ENCODE measurements around the gene AGAP1. TPM values are rescaled to one million over a fixed set of nuclear protein-coding genes. Genes with fewer than 3 reads are reported as not detected.

Gene AGAP1
- total and polyA plus RNA-seq, 10 donors: 1.1 to 26.6 (median 11.3) TPM

DNA sequence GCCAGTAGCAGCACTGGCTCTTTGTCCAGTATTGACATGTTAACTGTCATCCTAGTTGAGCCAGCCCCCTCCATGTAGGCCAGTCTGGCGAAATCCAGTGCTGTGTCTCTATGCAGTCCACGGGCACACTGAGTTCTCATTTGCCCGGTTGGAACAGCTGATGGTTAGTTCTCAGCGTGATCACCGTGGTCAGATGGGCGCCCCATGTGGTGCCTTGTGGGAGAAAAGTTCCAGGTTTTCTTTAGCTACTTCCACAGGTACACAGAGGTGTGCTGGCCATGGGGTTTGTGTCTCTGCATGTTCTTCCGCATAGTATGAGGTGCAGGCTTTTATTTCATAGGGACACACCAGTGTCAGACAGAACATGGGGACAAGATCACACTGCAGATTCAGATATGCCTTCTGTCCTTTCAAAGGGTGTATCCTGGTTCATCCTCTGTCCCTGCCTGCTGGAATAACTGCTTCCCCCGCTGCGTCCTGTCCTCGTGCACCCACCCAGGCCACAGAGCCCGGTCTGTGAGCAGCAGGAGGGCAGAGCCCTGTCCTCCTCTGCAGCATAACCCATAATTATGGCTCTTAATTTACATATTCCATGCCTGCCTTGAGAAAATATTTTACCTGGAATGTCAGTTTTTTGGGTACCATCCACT, 340.3 kb downstream of the AGAP1 start:
- DNase-seq: peak; percentile 47
- intact Hi-C loops (cut with DNase I; ENCODE audit: low total_unique reads): no loop called here
- H3K4me1 ChIP-seq: no peaks in the 10 kb centered on the region
- no peak overlapping the region for H3K27ac ChIP-seq
- no peaks in the 10 kb centered on the region for H3K36me3 ChIP-seq
- no peaks in the 10 kb centered on the region for H3K9me3 ChIP-seq
- 84 to 91% (median 88%) methylated on average over 11 of the region's 11 CpGs for WGBS, 5 donors
- H3K4me3 ChIP-seq: no peak overlapping the region
- H3K27me3 ChIP-seq (replicated peaks in 1 of 7): no peaks in the 10 kb centered on the region
- TF ChIP-seq POLR2AphosphoS5 (IDR thresholded peaks at IDR 0.05): no peak

DNA sequence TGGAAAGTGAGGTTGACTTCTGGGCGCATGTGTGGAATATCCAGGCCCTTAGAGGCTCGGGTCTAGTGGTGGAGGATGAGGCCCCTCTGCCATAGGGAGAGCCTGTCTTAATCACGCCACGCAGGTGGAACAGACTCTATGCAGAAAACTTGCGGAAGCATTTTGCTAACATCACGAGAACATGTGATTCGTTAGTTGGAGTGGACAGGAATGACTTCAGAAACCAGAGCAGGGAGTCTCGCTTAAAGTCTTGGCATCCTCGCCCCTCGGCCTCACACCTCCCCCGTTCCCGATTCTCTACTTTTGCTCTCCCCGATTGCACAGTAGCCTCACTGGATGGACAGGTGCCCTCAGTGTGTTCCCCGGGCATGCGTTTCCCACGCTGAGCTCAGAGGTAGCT, 340.9 kb downstream of the AGAP1 start:
- Histone ChIP-seq H3K36me3 (no peaks in the 10 kb centered on the region), H3K4me1 (no peaks in the 10 kb centered on the region), H3K27ac (no peak overlapping the region), H3K9me3 (no peaks in the 10 kb centered on the region), H3K27me3 (replicated peaks in 1 of 7) (no peaks in the 10 kb centered on the region), H3K4me3 (no peak overlapping the region)
- no peak for TF ChIP-seq POLR2AphosphoS5 (IDR thresholded peaks at IDR 0.05)
- TF ChIP-seq, protein P1, sequence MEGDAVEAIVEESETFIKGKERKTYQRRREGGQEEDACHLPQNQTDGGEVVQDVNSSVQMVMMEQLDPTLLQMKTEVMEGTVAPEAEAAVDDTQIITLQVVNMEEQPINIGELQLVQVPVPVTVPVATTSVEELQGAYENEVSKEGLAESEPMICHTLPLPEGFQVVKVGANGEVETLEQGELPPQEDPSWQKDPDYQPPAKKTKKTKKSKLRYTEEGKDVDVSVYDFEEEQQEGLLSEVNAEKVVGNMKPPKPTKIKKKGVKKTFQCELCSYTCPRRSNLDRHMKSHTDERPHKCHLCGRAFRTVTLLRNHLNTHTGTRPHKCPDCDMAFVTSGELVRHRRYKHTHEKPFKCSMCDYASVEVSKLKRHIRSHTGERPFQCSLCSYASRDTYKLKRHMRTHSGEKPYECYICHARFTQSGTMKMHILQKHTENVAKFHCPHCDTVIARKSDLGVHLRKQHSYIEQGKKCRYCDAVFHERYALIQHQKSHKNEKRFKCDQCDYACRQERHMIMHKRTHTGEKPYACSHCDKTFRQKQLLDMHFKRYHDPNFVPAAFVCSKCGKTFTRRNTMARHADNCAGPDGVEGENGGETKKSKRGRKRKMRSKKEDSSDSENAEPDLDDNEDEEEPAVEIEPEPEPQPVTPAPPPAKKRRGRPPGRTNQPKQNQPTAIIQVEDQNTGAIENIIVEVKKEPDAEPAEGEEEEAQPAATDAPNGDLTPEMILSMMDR (IDR thresholded peaks at IDR 0.05 in 8 of 11, conservative IDR thresholded peaks at IDR 0.05 in 3 of 11): no peak
- TF ChIP-seq POLR2A (IDR thresholded peaks at IDR 0.05): no peak
- intact Hi-C loops (cut with DNase I; ENCODE audit: low total_unique reads): no loop called here
- 91 to 95% (median 92%) methylated on average over 16 of the region's 16 CpGs for WGBS, 5 donors
- DNase-seq: peak; percentile 47

- H3K36me3 ChIP-seq: no peaks in the 10 kb centered on the region
- WGBS, 5 donors: 88 to 96% (median 93%) methylated on average over 6 of the region's 6 CpGs
- TF ChIP-seq POLR2A (IDR thresholded peaks at IDR 0.05) (no peak), POLR2AphosphoS5 (IDR thresholded peaks at IDR 0.05) (no peak)
- TF ChIP-seq, protein P1 (IDR thresholded peaks at IDR 0.05 in 8 of 11, conservative IDR thresholded peaks at IDR 0.05 in 3 of 11): no peak
- no peaks in the 10 kb centered on the region for H3K9me3 ChIP-seq
- H3K27me3 ChIP-seq (replicated peaks in 1 of 7): no peaks in the 10 kb centered on the region
- DNase-seq: no peak
- intact Hi-C loops (cut with DNase I; ENCODE audit: low total_unique reads): no loop called here
- H3K27ac ChIP-seq: no peak overlapping the region
- no peak overlapping the region for H3K4me3 ChIP-seq
- no peaks in the 10 kb centered on the region for H3K4me1 ChIP-seq
Measured at GRCh38 chr2:235835810-235836209, 342.0 kb downstream of the AGAP1 start.

GRCh38 chr2:235836491-235836911, 342.7 kb downstream of the AGAP1 start:
- 69 to 77% (median 71%) methylated on average over 7 of the region's 7 CpGs for WGBS, 5 donors
- no peaks in the 10 kb centered on the region for H3K4me1 ChIP-seq
- TF ChIP-seq, protein P1 (IDR thresholded peaks at IDR 0.05 in 8 of 11, conservative IDR thresholded peaks at IDR 0.05 in 3 of 11): no peak
- no peak for TF ChIP-seq POLR2A (IDR thresholded peaks at IDR 0.05)
- TF ChIP-seq POLR2AphosphoS5 (IDR thresholded peaks at IDR 0.05): no peak
- H3K27me3 ChIP-seq (replicated peaks in 1 of 7): no peaks in the 10 kb centered on the region
- no peaks in the 10 kb centered on the region for H3K36me3 ChIP-seq
- H3K4me3 ChIP-seq: no peak overlapping the region
- no peaks in the 10 kb centered on the region for H3K9me3 ChIP-seq
- no peak overlapping the region for H3K27ac ChIP-seq
- DNase-seq: no peak
- intact Hi-C loops (cut with DNase I; ENCODE audit: low total_unique reads): no loop called here

All from spleen (tissue), 11 donors.